ENCODE data around the gene PRKAG1. TPM values are rescaled to one million over a fixed set of nuclear protein-coding genes. Genes with fewer than 3 reads are reported as not detected.
A peak's percentile ranks its signal among the peaks of the same experiment; 100 is the strongest.
"Not testable (repeated sequence)": the region's sequence is repeated elsewhere in the genome, so short reads cannot be mapped to it uniquely, and the experiment has no call there.

The PRKAG1 gene
- 38.4 and 50.4 TPM in 2 replicates for total RNA-seq (2014; rRNA removed; shearing (Covaris generic))

DNA sequence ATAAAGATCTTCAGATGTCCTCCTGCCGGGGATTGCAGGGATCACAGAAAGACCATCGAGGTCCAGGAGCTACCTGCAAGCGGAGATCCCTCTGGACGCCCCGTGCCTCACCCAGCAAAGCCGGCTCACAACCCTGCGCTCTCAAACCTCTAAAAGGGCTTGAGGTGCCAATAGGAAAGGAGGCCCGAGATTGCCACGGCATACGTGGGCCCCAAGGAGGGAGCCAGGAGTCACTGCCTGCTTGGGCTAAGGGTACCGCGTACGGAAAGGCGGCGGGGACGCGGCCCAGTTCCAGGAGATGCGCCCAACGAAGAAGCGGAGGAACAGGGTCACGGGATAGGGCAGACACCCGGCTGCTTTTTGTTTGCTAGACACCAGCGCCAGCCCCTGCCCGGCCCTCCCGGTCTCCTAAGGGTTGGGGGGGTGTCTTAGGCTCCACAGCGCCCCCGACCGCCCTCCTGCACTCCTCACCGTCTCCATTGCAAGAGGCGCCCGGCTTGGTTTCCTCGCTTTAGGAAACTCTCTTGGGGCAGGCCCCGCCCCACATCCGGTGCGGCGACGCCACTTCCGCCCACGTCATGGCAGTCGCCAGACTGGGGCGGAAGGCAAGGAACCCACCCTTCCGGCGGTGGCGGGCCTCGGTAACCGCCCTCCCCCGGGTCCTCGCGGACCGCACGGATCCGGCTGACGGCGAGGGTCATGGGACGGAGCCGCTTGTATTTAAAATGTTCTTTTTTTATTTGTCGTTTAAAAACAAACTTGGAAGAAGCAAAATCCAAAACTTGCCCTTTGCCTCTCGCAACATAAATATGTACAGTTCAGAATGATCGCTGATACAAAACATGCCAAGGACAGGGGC lies at the start of gene PRKAG1:
TSS of gene PRKAG1 (minus strand) at position 516 of the 859 bp plus-strand sequence. CDS start at position 480, 36 bp downstream.
- peak; percentile 96 for DNase-seq (ENCODE audit: low spot score)

DNA sequence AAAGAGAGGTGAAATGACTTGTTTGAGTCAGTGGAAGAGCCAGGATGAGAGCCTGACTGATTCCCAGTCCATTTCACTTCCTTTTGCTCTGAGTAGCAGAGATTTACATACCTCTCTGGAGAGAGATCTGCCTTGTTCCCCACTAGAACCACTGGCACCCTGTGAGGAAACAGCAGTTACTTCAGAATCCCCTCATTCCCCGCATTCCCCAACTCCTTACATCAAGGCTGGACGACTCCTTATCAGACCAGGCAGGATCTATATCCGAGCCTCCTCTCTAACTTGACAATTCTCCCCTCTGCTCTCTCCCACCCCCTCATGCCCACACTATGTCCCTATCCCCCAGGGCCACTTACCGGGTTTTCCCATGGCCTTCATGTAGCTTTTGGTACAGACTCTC lies 47.5 kb upstream of the PRKAG1 start:
- DNase-seq (ENCODE audit: low spot score): no peak

DNA sequence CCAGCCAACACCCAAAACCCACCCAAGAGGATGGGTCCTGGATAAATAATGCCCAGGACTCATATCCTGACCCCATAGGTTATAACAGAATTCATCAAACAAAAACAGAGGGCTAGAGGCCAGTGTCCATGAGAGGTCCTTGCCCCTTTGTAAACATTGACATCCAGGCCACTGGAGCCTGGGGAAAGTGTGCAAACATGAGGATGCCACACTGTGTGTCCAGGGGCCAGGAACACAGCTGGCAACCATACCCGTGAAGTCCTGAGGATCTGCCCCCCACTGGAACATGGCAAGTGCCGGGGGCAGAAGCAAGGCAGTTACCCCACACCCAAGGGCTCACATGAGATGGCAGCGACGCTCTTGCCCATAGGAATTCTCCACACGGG lies 46.2 kb upstream of the PRKAG1 start:
- no peak for DNase-seq (ENCODE audit: low spot score)

DNA sequence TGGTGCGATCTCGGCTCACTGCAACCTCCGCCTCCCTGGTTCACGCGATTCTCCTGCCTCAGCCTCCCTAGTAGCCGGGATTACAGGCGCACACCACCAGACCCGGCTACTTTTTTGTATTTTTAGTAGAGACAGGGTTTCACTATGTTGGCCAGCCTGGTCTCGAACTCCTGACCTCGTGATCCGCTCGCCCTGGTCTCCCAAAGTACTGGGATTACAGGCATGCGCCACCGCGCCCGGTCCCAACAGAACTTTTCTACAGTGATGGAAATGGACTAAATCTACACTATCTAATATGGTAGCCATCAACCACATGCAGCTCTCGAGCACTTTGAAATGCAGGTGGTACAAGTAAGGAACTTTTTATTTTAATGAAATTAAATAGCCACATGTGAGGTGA lies 43.3 kb upstream of the PRKAG1 start:
- not testable (repeated sequence) for DNase-seq (ENCODE audit: low spot score)

DNA sequence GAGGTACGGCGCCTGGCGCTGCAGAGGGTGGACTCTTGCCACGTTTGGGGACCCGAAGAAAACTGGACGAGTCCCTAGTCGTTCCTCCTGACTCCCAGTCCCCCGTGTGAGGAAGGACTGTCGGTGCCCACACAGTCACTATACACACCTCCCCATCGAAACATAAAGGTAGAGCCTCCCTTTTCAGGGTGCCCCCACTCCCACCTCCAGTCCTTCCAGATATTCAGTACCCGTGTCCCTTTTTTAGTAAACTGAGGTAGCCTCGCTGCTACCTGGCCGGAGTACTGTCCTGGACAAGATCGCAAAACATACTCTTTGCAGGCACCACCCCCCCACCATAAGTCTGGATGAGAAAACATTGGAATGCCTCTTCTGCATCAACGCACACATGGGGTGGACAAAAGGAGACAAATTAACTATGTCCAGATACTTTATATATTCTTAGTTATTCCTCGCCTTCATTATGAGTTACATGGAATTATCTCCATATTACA lies 42.6 kb upstream of the PRKAG1 start:
- no peak for DNase-seq (ENCODE audit: low spot score)

DNA sequence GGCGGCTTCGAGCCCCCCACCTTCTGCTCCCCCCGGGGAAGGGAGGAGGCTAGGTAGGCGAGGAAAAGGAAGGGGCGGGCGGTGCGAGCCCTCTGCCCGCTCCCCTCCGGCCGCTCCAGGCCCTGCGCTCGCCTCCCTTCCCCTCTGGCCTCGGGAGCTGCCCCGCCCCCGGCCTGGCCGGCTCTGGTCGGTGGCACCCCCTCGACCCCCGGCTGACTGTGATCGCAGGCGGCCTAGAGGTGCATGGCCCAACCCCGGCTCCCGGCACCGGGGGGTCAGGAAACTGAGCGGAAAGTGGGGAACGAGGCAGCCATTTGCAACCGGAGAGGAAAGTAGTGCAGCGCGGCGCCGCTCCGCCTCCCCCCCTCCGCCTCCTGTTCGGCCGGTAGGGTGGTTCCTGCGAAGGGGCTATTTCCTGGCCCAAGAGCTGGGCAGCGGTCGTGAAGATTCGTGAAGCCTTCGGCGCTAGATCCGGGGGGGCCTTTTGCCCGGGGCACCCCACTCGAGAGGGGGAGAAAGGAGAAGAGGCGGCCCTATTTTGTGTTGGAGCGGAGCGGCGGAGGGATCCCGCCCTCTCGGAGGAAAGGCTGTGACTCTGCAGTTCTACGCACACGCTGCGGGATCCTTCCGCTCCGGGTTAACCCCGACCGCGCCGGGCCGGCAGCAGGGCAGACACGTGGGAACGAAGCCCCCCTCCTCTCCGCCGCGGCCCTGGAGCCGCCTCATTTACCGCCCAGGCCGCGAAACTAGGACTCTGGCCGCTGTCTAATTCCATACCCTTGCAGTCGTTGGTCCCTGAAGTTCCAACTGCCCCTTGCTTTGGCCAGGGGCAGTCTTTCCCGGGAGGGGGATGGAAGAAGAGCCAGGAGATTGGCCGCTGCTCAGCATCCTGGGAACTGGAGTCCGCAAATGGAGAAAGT lies 41.9 kb upstream of the PRKAG1 start, which contains the start of gene KMT2D:
TSS of gene KMT2D (minus strand) at position 558 of the 920 bp plus-strand sequence. CDS start 5,470 bp downstream, outside the sequence.
- peak; percentile 90 for DNase-seq (ENCODE audit: low spot score)

DNA sequence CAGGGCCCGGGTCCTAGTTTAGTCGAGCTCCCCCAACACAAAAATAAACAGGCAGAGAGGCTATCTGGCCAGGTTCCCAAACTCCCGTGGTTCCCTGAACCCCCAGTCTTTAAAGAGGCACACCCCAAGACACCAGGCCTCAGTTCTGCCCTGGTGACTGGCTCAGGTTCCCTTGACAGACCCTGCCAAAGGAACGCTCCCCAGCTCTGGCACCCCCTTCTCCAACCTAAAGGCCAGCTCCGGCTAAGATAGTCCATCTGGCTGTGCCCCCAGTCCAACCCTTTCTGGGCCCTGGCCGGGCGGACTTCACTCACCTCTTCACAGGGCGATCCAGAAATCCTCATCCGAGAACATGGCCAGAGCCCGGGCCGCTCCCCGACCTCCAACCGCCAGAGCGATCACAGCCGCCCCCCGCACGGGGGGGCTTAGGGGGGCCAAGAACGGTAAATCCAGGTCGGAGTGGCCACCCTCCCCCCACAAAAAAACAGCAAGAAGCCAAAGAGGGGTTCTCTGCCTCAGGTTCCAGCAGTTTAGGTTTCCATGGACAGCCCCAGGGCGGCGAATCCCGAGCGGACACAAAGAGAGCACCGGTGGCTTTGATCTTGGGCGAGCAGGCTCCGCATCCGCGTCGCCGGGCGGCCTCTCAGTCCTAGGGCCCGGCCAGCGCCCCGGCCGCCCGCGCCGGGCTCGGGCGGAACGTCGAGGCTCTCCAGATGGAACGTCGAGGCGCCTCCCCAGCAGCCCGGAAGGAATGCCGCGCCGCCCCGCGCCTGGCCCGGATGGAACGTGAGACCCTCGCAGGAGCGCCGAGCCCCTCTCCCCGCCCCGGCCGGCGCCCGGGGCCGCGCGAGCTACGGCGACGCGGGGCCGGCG lies 41.0 kb upstream of the PRKAG1 start:
- DNase-seq (ENCODE audit: low spot score): peak; percentile 41

DNA sequence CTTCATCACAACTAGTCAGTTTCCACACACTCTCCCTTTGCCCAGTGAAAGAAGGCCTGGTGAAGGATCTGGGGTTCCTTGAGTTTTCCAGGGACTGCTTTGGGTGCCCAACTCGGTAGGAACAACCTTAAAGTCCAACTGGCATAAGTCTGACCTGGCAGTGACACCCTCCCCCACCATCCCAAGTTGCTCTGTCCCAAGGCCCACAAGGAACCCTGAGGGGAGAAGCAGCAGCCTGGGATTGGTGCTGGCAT lies 40.4 kb upstream of the PRKAG1 start:
- DNase-seq (ENCODE audit: low spot score): peak; percentile 16

DNA sequence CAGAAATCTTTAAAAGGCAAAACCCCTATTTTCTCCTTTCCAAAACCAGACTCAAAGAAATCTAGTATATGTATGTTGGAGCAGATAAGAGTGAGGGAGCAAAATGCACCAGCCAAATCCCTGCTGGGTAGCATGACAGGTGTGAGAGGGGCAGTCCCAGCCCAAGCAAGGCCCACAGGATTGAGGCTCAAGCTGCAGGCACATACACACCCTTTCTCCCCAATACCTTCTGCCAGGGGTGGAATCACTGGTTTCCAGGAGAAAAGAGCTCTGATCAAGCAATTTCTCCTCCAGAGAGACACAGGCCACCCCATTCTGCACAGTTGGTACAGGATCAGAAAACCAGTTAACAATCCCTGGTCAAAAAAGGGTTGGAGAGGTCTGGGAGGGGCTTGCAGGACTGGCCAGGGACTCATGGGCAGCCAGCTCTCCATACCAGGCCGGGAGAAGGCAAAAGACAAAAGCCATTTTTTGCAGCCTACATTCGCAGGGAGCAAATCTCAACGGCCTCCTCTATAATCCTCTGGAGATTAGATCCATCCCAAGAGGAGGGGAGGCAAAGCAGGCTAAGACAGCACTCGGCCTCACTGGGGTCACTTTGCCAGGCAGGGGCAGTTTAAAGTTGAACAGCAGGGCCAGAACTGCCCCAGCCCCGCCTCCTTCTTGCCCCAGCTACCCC lies 39.9 kb upstream of the PRKAG1 start:
- no peak for DNase-seq (ENCODE audit: low spot score)

DNA sequence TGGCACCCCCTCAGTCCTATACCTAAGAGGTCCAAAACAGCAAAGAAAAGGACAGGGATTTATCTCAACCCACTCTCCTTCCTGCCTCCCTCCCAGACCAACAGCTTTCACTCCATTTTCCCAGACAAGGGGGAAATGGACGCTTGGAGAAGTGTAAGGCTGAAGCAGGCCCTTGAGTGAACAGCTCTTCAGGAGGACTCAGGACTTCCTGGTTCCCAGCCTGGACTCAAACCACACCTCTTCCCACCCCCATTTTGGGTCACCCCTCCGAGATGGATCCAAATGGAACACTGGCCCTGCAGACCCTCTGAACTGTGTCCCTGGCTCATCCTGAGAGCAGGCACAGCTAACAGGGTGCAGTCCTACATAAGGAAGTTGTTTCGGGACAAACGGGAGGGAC lies 39.3 kb upstream of the PRKAG1 start:
- DNase-seq (ENCODE audit: low spot score): peak; percentile 23

DNA sequence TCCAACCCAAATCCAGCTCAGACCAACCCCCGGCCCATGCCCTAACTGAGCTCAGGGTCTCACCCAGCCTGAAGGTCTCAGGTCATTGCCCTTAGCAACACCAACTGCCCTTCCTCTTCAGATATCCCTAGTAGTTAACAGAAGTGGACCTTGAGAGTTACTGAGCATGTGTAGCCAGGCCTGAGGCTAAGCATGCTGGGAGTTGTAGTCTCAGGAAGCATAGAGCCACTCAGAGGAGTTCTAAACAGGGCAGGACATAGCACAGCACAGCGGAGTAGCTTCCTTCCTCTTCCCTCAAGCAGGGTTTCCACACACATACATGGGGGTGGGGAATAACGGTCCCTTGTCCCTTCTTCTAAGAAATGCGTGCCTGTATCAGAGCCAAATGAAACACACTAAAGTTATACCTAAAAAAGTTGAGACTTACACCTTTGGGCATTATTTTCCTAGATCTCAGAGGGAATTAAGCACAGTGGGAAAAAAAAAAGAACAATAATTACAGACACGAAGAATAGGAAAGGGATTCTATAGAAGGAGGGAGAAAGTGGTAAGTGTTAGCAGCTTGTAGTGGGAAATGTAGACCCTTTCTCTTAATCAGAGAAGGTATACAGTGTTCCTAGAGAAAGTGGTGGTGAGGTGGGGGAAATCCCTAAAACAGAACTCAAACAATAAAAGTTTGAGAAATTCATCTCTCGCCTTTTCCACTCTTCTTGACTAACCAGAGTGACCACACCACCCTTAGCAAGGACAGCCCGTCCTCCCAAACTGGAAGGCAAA lies 37.6 kb upstream of the PRKAG1 start:
- peak; percentile 52 for DNase-seq (ENCODE audit: low spot score)

DNA sequence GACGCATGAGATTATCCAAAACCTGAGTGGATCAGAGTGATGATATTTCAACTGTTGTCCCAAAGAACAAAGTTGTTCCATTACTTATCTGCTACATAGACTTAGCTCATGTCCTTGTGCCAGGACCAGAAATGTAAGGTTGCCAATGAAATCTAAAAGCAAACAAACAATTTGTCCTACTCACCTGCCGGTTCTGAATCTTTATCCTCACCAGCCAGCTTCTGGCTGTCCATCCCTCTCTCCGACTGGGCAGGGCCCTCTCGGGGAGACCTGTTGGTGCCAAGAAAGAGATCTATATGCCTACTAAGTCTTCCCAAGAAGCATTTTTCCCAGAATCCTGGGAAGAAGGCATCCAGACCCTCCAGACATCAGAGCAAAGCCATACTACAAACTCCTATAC lies 36.5 kb upstream of the PRKAG1 start:
- DNase-seq (ENCODE audit: low spot score): no peak

DNA sequence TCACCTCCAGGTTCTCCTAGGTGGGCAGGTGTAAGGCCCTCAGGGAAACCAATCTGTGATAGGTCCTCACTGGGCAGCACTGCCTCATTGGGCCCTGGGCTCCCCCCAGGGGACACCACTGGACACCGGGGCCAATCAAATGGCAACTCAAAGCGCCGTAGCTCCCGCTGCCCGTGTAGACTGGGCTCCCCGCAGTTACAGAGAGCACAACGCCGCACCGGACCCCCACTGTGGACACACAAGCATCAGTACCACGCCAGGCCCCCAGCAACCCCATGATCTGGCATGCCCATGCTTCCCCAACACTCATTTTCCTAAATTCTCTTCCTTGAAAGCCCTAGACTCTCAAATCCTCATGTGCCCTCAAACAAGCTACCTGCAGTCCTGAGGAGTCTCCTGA lies 35.9 kb upstream of the PRKAG1 start:
- DNase-seq (ENCODE audit: low spot score): no peak

DNA sequence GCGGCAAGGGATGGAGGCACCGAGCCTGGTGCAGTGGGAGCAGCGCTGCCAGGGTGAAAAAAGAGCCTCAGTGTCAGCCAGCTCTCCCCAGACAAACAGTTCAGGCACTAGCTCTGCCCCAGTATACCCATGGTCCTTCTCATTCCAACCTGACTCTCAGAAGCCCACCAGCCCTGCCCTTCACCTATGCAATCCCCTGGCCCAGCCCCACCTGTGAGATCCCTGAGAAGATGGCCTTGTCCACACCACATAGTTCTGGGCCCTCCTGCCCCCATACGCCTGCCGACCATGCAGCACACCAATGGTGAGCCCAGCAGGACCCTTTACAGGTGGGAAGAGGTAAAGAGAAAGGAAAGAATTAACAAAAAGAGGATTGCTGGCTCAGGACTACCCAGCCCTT lies 35.5 kb upstream of the PRKAG1 start:
- DNase-seq (ENCODE audit: low spot score): no peak

DNA sequence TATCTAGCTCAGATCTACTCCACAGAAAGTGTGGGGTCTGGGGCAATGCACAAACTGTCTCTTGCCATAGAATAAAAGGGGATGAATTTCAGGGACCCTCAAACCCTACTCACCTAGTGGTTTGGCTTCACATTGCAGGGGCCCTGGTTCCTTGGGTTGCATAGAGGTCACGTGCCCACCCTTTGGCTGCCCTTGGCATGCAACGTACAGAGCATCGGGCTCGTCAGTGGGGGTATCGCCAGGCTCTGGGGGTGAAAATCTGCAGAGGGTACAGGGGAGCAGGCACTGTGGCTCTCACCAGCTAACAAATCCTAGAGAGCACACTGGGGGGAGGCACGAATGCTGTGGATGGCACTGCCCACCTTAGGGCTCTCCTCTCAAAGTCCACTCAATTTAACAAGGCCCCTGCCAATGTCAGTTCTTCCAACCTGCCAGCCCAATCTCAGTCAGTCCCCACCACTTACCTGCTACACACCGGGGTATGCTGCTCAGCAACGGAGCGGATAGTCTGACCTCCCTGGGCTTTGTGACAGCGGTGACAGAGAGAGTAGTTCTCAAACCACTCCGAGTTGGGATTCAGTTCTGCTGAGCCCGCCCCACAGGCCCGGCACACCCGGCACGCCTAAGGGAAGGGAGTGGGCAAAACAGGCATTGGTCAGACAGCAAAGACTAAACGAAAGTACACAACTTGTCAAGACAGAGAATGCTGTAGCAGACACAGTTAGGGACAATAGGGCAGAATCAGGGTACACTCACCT lies 34.1 kb upstream of the PRKAG1 start:
- DNase-seq (ENCODE audit: low spot score): no peak

DNA sequence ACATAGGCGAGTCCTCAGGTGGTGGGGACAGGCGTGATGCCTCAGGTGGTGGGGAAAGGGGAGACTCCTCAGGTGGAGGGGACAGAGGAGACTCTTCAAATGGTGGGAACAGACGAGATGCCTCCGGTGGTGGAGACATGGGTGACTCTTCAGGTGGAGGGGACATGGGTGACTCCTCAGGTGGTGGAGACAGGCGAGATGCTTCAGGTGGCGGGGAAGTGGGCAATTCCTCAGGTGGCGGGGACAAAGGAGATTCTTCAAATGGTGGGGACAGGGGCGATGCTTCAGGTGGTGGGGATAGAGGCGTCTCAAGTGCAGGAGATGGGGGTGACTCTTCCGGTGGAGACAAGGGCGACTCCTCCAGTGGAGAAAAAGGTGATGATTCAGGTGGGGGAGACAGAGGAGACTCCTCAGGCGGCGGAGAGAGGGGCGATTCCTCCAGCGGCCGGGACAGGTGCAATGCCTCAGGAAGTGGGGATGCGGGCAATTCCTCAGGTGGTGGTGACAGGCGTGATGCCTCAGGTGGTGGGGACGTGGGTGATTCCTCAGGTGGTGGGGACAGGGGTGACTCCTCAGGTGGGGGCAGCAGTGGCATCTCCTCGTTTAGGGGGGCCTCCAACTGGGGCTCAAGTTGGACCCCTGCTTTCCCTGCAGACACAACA lies 33.3 kb upstream of the PRKAG1 start:
- DNase-seq (ENCODE audit: low spot score): no peak

DNA sequence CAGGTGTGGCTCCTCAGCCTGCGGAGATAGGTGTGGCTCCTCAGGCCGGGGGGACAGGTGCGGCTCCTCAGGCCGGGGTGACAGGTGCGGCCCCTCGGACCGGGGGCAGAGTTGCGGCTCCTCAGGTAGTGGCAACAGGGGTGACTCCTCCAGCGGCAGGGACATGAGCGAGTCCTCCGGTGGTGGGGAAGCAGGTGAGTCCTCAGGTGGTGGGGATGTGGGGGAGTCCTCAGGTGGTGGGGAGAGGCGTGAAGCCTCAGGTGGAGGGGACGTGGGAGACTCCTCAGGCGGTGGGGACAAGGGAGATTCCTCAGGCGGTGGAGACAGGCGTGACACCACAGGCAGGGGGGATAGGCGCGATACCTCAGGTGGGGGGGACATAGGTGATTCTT lies 32.8 kb upstream of the PRKAG1 start:
- DNase-seq (ENCODE audit: low spot score): no peak

DNA sequence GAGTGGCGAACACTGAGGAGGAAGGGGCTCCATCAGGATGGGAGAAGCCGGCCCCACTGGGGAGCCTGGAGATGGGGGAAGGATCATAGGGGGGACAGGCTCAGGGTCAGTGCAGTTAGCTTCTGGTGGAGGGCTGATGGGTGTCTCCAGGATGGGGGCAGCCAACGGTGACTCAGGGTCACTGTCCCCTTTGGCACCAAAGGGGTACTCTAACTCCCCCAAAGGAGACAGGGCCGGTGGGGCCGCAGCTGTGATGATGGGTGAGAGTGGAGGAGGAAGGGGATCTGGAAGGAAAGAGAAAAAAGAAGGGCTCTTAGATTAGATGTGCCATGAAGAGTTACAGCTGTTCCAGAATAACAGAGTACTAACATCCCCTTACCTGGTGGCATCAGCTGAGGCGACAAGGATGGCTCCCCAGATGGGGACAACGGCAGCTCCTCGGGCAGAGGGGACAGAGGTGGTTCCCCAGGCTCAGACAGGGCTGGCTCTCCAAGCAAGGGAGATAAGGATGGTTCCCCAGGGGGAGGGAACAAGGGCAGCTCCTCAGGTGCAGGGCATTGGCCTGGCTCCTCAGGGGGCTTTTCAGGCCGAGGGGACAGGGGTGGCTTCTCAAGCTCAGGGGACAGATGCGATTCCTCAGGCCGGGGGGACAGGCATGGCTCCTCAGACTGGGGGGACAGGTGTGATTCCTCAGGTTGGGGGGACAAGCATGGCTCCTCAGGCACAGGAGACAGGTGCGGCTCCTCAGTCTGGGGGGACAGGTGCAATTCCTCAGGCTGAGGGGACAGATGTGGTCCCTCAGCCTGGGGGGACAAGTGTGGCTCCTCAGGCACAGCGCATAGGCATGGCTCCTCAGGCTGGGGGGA lies 32.2 kb upstream of the PRKAG1 start:
- no peak for DNase-seq (ENCODE audit: low spot score)
